Upper lobe of right lung (tissue), 1 donor: Measurements from ENCODE around the gene BACH1. TPM values are rescaled to one million over a fixed set of nuclear protein-coding genes. Genes with fewer than 3 reads are reported as not detected.

Experiments used
- ATAC-seq: fragments of 200-7000 bp; cut with Tn5 transposase; one replicate; pipeline ENCODE4 v1.9.1; 2020; ENCODE audit warnings: mild to moderate bottlenecking, moderate library complexity
- DNase-seq: peaks from one replicate; pipeline ENCODE4 v3.0.0-alpha.2; 2020
- H3K27ac ChIP-seq: fragments of 200-600 bp; one replicate; pipeline ENCODE4 v1.8.0; 2022
- H3K27me3 ChIP-seq: fragments of 200-600 bp; one replicate; pipeline ENCODE4 v1.8.0; 2022; ENCODE audit warnings: mild to moderate bottlenecking
- H3K36me3 ChIP-seq: fragments of 200-600 bp; one replicate; pipeline ENCODE4 v1.8.0; 2022
- H3K4me1 ChIP-seq: fragments of 200-600 bp; one replicate; pipeline ENCODE4 v1.8.0; 2022
- H3K4me3 ChIP-seq: fragments of 200-600 bp; one replicate; pipeline ENCODE4 v1.8.0; 2022; ENCODE audit warnings: mild to moderate bottlenecking
- H3K9me3 ChIP-seq: fragments of 200-600 bp; one replicate; pipeline ENCODE4 v1.8.0; 2022
- intact Hi-C: fragments of 100-400 bp; cut with DNase I; formaldehyde crosslinking; loops from one replicate; pipeline ENCODE4 v1.11.0; 2022
- total RNA-seq: library from RNA; stranded (reverse); fragmentation: NEBNext Ultra II Directional; extraction: Animal tissue kit (Norgen Biotek cat#: 25700); gene quantifications from one replicate; pipeline ENCODE4 v1.2.1, GENCODE V29; 2021
- TF ChIP-seq, protein P1 (sequence below): fragments of 200-600 bp; IDR thresholded peaks from one replicate; pipeline ENCODE4 v1.8.0; 2022; ENCODE audit warnings: antibody characterized with exemption
- donor health status: DM: no; HTN: yes; CAD: no; lungs with severe emphysema.

BACH1 gene
- total RNA-seq, 1 donor from 2014 or later, result 125 TPM

DNA sequence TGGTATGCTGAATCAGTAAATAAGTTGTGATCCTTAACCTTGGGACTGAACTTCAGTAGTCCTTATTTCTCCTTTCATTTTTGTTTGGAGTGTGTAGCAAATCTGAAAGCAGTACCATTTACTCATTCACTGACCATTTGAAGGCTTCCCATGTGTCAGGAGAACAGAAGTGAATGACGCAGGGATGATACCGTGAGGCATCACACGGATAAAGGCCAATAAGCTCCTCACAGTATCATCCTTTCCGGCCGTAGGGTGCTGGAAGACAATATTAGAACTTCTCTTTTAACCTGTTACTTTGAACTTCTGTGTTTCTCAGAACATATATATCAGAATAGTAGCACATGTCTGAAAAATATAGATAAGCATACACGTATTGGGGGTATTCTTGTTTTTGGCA lies 21.3 kb downstream of the BACH1 start:
- intact Hi-C loops, result no loop called here
- H3K4me1 ChIP-seq, result peaks cover 16% of the 10 kb centered on the region

DNA sequence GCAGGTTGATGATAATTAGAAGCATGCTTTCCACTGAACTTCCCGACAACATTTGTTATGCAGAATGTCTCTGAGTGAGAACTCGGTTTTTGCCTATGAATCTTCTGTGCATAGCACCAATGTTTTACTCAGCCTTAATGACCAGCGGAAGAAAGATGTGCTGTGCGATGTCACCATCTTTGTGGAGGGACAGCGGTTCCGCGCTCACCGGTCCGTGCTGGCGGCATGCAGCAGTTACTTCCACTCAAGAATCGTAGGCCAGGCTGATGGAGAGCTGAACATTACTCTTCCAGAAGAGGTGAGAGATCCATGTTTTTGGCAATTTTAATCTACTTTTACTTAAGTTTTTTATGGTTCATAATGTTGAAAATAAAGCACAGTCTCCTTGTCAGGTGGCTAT lies 22.5 kb downstream of the BACH1 start:
- no peak for DNase-seq
- H3K27ac ChIP-seq, result no peak overlapping the region
- H3K27me3 ChIP-seq, result no peaks in the 10 kb centered on the region
- TF ChIP-seq, protein P1, sequence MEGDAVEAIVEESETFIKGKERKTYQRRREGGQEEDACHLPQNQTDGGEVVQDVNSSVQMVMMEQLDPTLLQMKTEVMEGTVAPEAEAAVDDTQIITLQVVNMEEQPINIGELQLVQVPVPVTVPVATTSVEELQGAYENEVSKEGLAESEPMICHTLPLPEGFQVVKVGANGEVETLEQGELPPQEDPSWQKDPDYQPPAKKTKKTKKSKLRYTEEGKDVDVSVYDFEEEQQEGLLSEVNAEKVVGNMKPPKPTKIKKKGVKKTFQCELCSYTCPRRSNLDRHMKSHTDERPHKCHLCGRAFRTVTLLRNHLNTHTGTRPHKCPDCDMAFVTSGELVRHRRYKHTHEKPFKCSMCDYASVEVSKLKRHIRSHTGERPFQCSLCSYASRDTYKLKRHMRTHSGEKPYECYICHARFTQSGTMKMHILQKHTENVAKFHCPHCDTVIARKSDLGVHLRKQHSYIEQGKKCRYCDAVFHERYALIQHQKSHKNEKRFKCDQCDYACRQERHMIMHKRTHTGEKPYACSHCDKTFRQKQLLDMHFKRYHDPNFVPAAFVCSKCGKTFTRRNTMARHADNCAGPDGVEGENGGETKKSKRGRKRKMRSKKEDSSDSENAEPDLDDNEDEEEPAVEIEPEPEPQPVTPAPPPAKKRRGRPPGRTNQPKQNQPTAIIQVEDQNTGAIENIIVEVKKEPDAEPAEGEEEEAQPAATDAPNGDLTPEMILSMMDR, result no peak
- H3K4me3 ChIP-seq, result no peak overlapping the region
- peaks cover 16% of the 10 kb centered on the region for H3K4me1 ChIP-seq
- H3K36me3 ChIP-seq, result peaks cover 30% of the 10 kb centered on the region
- no peaks in the 10 kb centered on the region for H3K9me3 ChIP-seq
- intact Hi-C loops, result no loop called here
- ATAC-seq, result no peak

More for the DNA sequence above, 21.3 kb downstream of the BACH1 start:
- DNase-seq (no peak), ATAC-seq (no peak)
- peaks cover 25% of the 10 kb centered on the region for H3K36me3 ChIP-seq
- H3K4me3 ChIP-seq, result no peak overlapping the region
- H3K27me3 ChIP-seq, result no peaks in the 10 kb centered on the region
- H3K9me3 ChIP-seq, result no peaks in the 10 kb centered on the region
- TF ChIP-seq, protein P1, result no peak
- H3K27ac ChIP-seq, result no peak overlapping the region

GRCh38 chr21:29321932-29322928 lies 23.5 kb downstream of the BACH1 start:
- no peaks in the 10 kb centered on the region for H3K27me3 ChIP-seq
- H3K4me1 ChIP-seq, result peaks cover 16% of the 10 kb centered on the region
- H3K27ac ChIP-seq, result no peak overlapping the region
- intact Hi-C loops, result no loop called here
- DNase-seq (no peak), ATAC-seq (no peak)
- TF ChIP-seq, protein P1, result no peak
- H3K36me3 ChIP-seq, result peaks cover 40% of the 10 kb centered on the region
- no peaks in the 10 kb centered on the region for H3K9me3 ChIP-seq
- H3K4me3 ChIP-seq, result no peak overlapping the region

GRCh38 chr21:29323189-29323588 lies 24.5 kb downstream of the BACH1 start:
- Histone ChIP-seq H3K36me3 (peaks cover 49% of the 10 kb centered on the region), H3K27me3 (no peaks in the 10 kb centered on the region), H3K9me3 (no peaks in the 10 kb centered on the region), H3K4me3 (no peak overlapping the region), H3K27ac (no peak overlapping the region), H3K4me1 (peaks cover 11% of the 10 kb centered on the region)
- ATAC-seq, result no peak
- no peak for DNase-seq
- TF ChIP-seq, protein P1, result no peak
- intact Hi-C loops, result no loop called here

DNA sequence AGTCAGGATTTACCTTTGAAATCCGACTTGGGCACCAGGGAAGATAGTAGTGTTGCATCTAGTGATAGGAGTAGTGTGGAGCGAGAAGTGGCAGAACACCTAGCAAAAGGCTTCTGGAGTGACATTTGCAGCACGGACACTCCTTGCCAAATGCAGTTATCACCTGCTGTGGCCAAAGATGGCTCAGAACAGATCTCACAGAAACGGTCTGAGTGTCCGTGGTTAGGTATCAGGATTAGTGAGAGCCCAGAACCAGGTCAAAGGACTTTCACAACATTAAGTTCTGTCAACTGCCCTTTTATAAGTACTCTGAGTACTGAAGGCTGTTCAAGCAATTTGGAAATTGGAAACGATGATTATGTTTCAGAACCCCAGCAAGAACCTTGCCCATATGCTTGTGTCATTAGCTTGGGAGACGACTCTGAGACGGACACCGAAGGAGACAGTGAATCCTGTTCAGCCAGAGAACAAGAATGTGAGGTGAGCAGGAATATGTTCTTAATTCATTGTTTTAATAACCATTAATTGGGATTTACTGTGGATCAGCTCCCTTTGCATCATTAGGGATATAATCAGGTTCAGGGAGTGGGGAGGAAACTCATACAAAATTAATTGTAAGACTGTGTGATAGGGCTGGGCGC lies 28.3 kb downstream of the BACH1 start:
- H3K4me3 ChIP-seq, result no peak overlapping the region
- ATAC-seq, result no peak
- H3K36me3 ChIP-seq, result peaks cover 74% of the 10 kb centered on the region
- H3K9me3 ChIP-seq, result no peaks in the 10 kb centered on the region
- no peak overlapping the region for H3K27ac ChIP-seq
- no peaks in the 10 kb centered on the region for H3K27me3 ChIP-seq
- H3K4me1 ChIP-seq, result peaks cover 8% of the 10 kb centered on the region
- DNase-seq, result no peak
- TF ChIP-seq, protein P1, result no peak
- intact Hi-C loops, result no loop called here
